Adipocyte (in vitro differentiated cells): ENCODE data around the gene GALNT17.

Source experiments
- DNase-seq: peaks from one replicate; pipeline ENCODE4 v3.0.0-alpha.2; 2015; ENCODE audit warnings: low read depth
- H3K27me3 ChIP-seq: replicated peaks from 2 replicates; pipeline ENCODE4 v1.7.0; 2013; ENCODE audit warnings: mild to moderate bottlenecking, low read length, moderate library complexity; ENCODE audit not compliant: control insufficient read depth, insufficient read depth
- H3K36me3 ChIP-seq: 2 replicates; pipeline ENCODE4 v1.7.0; 2013; ENCODE audit warnings: low read length, mild to moderate bottlenecking, moderate library complexity; ENCODE audit not compliant: control insufficient read depth, insufficient read depth, severe bottlenecking
- H3K4me1 ChIP-seq: 2 replicates; pipeline ENCODE4 v1.7.0; 2013; ENCODE audit warnings: mild to moderate bottlenecking, low read length, moderate library complexity; ENCODE audit not compliant: control insufficient read depth, insufficient read depth
- H3K4me3 ChIP-seq: 2 replicates; pipeline ENCODE4 v1.7.0; 2013; ENCODE audit warnings: mild to moderate bottlenecking, low read length, moderate library complexity
- H3K9ac ChIP-seq: 2 replicates; pipeline ENCODE4 v1.7.0; 2013; ENCODE audit warnings: mild to moderate bottlenecking, low read length, moderate library complexity
- H3K9me3 ChIP-seq: 2 replicates; pipeline ENCODE4 v1.7.0; 2013; ENCODE audit warnings: mild to moderate bottlenecking, low read length, moderate library complexity; ENCODE audit not compliant: control insufficient read depth

The GALNT17 gene

DNA sequence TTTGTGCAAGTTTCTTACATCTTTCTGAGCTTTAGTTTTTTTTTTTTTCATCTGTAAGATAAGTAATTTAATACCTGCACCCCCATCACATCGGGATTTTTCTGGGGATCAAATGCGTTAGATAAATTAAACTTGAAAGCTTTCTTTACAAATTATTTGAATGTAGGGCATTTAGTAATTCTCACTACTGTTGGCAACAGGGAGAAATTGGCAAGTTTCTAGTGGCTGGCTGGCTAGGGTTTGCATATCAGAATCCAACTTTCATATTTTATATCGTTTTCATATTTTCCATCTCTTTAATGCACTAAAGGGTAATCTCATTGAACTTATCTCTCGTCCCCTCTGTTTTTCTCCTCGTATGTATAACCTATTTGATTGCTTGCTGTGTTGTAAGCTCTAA lies 412.9 kb downstream of the GALNT17 start:
- Histone ChIP-seq H3K9me3 (no peaks in the 10 kb centered on the region), H3K36me3 (no peaks in the 10 kb centered on the region), H3K27me3 (no peaks in the 10 kb centered on the region), H3K9ac (no peak overlapping the region), H3K4me3 (no peak overlapping the region), H3K4me1 (no peaks in the 10 kb centered on the region)
- no peak for DNase-seq

GRCh38 chr7:71547426-71547825 lies 415.5 kb downstream of the GALNT17 start:
- no peaks in the 10 kb centered on the region for H3K36me3 ChIP-seq
- no peaks in the 10 kb centered on the region for H3K4me1 ChIP-seq
- H3K9ac ChIP-seq: no peak overlapping the region
- no peak for DNase-seq
- no peak overlapping the region for H3K4me3 ChIP-seq
- no peaks in the 10 kb centered on the region for H3K27me3 ChIP-seq
- H3K9me3 ChIP-seq: peaks cover 11% of the 10 kb centered on the region

DNA sequence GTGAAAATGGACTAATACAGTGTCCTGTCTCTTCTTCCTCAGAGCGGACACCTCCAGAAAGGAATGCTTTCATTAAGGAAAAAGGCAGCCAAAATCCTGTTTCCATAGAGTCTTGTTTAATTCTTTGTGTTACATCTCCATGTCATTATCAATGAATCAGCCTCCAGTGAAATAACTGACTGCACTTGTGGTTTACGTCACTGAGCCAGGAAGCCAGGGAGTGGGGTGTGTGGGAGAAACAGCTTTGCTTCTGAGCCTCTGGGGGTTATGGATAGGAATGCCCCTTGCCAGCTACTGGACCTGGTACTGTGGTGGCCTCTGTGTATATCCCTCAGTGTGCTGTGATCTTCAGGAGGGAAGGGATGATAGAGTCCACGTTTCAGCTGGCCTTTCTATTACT lies 416.8 kb downstream of the GALNT17 start:
- DNase-seq: no peak
- Histone ChIP-seq H3K27me3 (no peaks in the 10 kb centered on the region), H3K36me3 (no peaks in the 10 kb centered on the region), H3K4me1 (no peaks in the 10 kb centered on the region), H3K4me3 (no peak overlapping the region), H3K9me3 (peaks cover 11% of the 10 kb centered on the region), H3K9ac (no peak overlapping the region)

DNA sequence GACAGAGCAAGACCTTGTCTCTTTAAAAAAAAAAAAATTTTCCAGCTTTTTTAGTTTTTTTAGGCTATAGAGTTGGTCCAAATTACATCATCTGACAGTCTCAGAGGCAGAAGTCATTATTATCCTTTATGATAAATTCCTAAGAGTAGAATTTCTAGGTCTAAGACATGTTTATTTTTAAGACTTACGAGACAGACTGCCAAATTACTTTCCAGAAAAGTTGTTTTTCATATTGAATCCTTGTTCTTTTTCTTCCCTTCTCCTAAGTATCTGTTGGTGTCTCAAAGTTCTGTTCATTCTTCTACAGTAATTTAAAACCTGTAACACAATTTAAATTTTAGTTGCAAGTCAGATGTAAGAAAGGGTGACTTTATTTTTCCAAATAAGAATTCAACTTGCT lies 421.4 kb downstream of the GALNT17 start:
- Histone ChIP-seq H3K27me3 (no peaks in the 10 kb centered on the region), H3K9ac (no peak overlapping the region), H3K4me3 (no peak overlapping the region), H3K36me3 (no peaks in the 10 kb centered on the region), H3K4me1 (no peaks in the 10 kb centered on the region), H3K9me3 (peaks cover 11% of the 10 kb centered on the region)
- DNase-seq: no peak

DNA sequence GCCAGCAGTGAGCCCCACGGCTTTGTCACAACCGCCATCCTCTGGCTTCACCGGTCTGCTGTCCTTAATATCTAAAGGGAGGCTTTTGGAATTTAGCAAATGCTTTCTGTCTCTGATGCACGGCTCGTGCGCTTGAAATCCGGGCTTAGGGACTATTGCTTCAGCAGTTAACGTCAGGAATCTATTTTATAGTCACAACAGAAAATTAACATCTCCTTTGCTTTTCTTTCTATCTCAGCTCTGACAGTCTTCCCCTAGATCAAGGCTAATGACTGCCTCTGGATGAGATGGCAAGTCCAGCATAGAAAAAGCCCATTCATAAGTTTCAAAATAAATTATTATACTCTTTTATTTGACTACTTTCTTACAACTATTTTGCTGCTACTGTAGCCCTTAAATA lies 423.8 kb downstream of the GALNT17 start:
- Histone ChIP-seq H3K4me3 (no peak overlapping the region), H3K4me1 (no peaks in the 10 kb centered on the region), H3K9me3 (peaks cover 8% of the 10 kb centered on the region), H3K36me3 (no peaks in the 10 kb centered on the region), H3K9ac (no peak overlapping the region), H3K27me3 (no peaks in the 10 kb centered on the region)
- no peak for DNase-seq

DNA sequence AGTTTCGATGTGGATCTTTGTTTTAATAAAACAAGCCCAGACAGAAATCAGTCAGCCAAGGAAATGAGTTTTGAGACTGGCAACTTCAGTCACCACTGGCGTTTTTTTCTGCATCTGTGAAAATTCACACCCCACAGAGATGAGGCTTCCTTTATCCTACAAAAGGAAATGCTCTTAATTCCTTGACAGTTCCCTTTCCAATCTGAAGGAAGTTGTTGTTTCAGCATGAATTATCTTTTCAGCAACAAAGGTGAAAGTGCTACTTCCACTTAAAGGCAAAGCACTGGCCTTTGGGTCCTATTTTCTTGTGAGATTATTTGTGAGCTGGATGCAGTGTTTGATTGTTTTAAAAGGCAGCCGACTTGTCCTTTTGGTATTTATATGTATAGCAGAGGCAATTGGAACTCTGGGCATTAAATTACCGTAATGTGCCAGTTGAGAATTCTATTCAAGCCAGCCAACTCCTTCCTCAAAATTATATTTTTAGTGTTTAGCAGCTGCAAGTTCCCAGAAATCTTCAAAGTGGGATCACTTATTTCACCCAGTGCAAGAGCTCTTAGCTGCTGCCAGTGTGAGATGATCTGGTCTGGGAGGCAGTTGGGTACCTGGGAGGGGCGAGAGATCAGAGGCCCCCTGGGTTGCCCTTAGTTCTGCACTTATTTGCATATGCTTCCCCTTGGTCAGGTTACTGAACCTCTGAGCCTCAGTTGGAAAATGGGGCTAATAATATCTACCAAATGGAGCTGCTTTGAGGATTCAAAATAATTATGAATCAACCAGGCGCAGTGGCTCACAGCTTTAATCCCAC lies 427.1 kb downstream of the GALNT17 start:
- Histone ChIP-seq H3K36me3 (no peaks in the 10 kb centered on the region), H3K4me3 (no peak overlapping the region), H3K27me3 (no peaks in the 10 kb centered on the region), H3K4me1 (no peaks in the 10 kb centered on the region), H3K9ac (no peak overlapping the region), H3K9me3 (no peaks in the 10 kb centered on the region)
- DNase-seq: no peak

GRCh38 chr7:71560354-71560995 lies 428.5 kb downstream of the GALNT17 start:
- Histone ChIP-seq H3K36me3 (no peaks in the 10 kb centered on the region), H3K27me3 (no peaks in the 10 kb centered on the region)

GRCh38 chr7:71563276-71563675 lies 431.3 kb downstream of the GALNT17 start:
- Histone ChIP-seq H3K4me3 (no peak overlapping the region), H3K4me1 (no peaks in the 10 kb centered on the region), H3K36me3 (no peaks in the 10 kb centered on the region), H3K9me3 (no peaks in the 10 kb centered on the region), H3K27me3 (no peaks in the 10 kb centered on the region), H3K9ac (no peak overlapping the region)
- no peak for DNase-seq

More at GRCh38 chr7:71560354-71560995, 428.5 kb downstream of the GALNT17 start:
- H3K4me3 ChIP-seq: no peak overlapping the region
- no peak overlapping the region for H3K9ac ChIP-seq
- no peaks in the 10 kb centered on the region for H3K4me1 ChIP-seq
- DNase-seq: no peak
- no peaks in the 10 kb centered on the region for H3K9me3 ChIP-seq

DNA sequence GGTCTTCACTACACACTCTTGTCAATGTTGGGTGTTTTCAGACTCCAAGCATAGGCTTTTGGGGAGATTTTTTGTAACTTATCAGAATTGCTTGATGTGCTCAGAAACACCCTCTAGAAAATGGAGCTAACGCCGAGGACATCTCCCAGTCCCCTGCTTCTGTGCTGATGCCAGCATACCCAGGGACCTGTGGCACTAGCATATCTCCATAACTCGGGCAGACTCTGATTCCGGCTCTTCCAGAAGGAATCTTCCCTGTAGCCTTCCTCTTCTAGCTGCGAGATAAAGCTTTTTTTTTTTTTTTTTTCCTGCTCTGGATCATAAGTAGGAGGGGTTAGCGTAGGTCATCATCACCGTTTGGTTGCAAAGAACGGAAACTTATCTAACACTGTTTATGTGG lies 434.4 kb downstream of the GALNT17 start:
- H3K27me3 ChIP-seq: no peaks in the 10 kb centered on the region
- H3K4me1 ChIP-seq: no peaks in the 10 kb centered on the region
- no peak overlapping the region for H3K9ac ChIP-seq
- H3K4me3 ChIP-seq: no peak overlapping the region
- DNase-seq: no peak
- H3K36me3 ChIP-seq: no peaks in the 10 kb centered on the region
- no peaks in the 10 kb centered on the region for H3K9me3 ChIP-seq

DNA sequence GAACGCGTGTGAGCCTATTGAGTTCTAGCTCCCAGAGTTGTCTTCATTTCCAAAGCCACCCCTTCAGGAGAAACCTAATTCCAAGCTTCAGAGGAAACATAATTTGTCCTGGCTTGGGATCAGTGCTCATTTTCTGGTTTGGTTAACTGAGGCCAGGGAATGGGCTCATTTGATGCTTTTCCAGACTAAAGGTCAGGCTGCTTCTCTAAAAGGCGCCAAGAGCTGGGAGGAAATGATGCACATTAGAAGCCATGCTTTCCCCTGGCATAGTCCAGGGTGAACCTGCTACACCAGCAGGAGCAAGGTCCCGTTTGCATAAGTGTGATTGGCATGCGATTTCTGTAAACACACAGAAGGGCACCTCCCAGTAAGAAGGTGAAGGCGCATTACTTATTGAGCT lies 435.0 kb downstream of the GALNT17 start:
- no peak overlapping the region for H3K4me3 ChIP-seq
- H3K27me3 ChIP-seq: no peaks in the 10 kb centered on the region
- no peak overlapping the region for H3K9ac ChIP-seq
- no peak for DNase-seq
- H3K9me3 ChIP-seq: no peaks in the 10 kb centered on the region
- no peaks in the 10 kb centered on the region for H3K36me3 ChIP-seq
- H3K4me1 ChIP-seq: no peaks in the 10 kb centered on the region

DNA sequence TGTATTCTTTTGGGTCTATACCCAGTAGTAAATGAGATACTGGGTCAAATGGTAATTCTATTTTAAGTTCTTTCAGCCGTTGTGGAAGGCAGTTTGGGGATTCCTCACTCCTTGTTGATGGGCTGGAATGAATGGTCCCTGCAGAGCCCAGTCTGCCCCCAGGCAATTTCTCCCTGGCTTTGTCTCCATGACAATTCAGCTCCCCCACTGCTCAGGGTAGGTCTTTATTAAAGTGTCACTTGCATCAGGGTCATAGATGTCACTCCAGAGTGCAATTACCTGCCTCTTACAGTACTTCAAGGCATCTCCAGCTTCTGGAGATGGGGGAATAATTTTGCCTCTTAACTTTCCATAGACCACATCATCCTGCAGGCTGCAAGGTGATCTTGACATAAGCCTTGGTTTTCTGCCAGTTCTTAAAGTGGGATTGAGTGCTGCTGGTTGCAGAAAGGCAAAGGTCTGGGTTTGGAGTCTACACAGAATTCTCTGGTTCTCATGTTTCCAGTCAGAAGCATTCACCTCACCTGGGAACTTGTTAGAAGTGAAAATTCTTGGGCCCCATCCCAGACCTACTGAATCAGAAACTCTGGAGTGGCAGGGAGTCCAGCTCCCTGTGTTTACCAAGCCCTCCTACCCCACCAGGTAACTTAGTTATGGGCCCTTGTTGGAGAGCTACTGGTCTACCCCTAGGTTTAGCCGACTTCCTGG lies 442.4 kb downstream of the GALNT17 start:
- no peaks in the 10 kb centered on the region for H3K36me3 ChIP-seq
- no peaks in the 10 kb centered on the region for H3K9me3 ChIP-seq
- H3K4me3 ChIP-seq: no peak overlapping the region
- H3K27me3 ChIP-seq: no peaks in the 10 kb centered on the region
- DNase-seq: no peak
- no peak overlapping the region for H3K9ac ChIP-seq
- H3K4me1 ChIP-seq: no peaks in the 10 kb centered on the region
